ENCODE measurements around the gene PRDM4. TPM values are rescaled to one million over a fixed set of nuclear protein-coding genes. Genes with fewer than 3 reads are reported as not detected.

PRDM4 gene
- 10 to 100 TPM; 24.1 to 24.9 TPM for total RNA-seq

GRCh38 chr12:107760809-107761501 is at the start of gene PRDM4:
TSS of gene PRDM4 (minus strand) at chr12:107761137. CDS start at chr12:107760515, 622 bp downstream.
- ChIA-PET POLR2A (interaction anchor here (0.5 to 1.0 kb wide), 2 partner anchors 76 to 109 kb away, joined by 3 read pairs; no protein-coding TSS in a partner anchor), CTCF (interaction anchor here (1.0 kb wide), 1 partner anchor 126 kb away, joined by 5 read pairs; no protein-coding TSS in a partner anchor)
- peaks cover 2% of the 10 kb centered on the region for H3K27me3 Mint-ChIP-seq (ENCODE audit: low read depth)
- ATAC-seq (peak; percentile 97), DNase-seq (peak; percentile 90)
- peaks cover 32% of the 10 kb centered on the region for H3K4me1 Mint-ChIP-seq (ENCODE audit: low read depth)
- H3K9me3 Mint-ChIP-seq (ENCODE audit: insufficient read depth) = no peaks in the 10 kb centered on the region
- H3K36me3 Mint-ChIP-seq (ENCODE audit: low read depth) = peaks cover 15% of the 10 kb centered on the region
- peak within 1 kb of the TSS; percentile 86 for H3K27ac Mint-ChIP-seq
- peak within 1 kb of the TSS; percentile 87 for H3K4me3 Mint-ChIP-seq

GRCh38 chr12:107807471-107808150 is 46.7 kb upstream of the PRDM4 start:
- ChIA-PET POLR2A (no interaction called here), CTCF (no interaction called here)
- H3K4me1 Mint-ChIP-seq (ENCODE audit: low read depth) = no peaks in the 10 kb centered on the region
- H3K36me3 Mint-ChIP-seq (ENCODE audit: low read depth) = no peaks in the 10 kb centered on the region
- no peak overlapping the region for H3K4me3 Mint-ChIP-seq
- ATAC-seq = no peak
- H3K9me3 Mint-ChIP-seq (ENCODE audit: insufficient read depth) = no peaks in the 10 kb centered on the region
- no peak for DNase-seq
- H3K27me3 Mint-ChIP-seq (ENCODE audit: low read depth) = no peaks in the 10 kb centered on the region
- no peak overlapping the region for H3K27ac Mint-ChIP-seq

GRCh38 chr12:107805488-107806180 is 44.7 kb upstream of the PRDM4 start:
- POLR2A ChIA-PET = interaction anchor here (0.7 kb wide), 1 partner anchor 271 kb away, joined by 3 read pairs; no protein-coding TSS in a partner anchor
- H3K9me3 Mint-ChIP-seq (ENCODE audit: insufficient read depth) = no peaks in the 10 kb centered on the region
- peaks cover 6% of the 10 kb centered on the region for H3K27me3 Mint-ChIP-seq (ENCODE audit: low read depth)
- no peak overlapping the region for H3K27ac Mint-ChIP-seq
- H3K4me3 Mint-ChIP-seq = no peak overlapping the region
- no peaks in the 10 kb centered on the region for H3K4me1 Mint-ChIP-seq (ENCODE audit: low read depth)
- no peaks in the 10 kb centered on the region for H3K36me3 Mint-ChIP-seq (ENCODE audit: low read depth)
- DNase-seq (no peak), ATAC-seq (no peak)
- CTCF ChIA-PET = no interaction called here

- no peaks in the 10 kb centered on the region for H3K9me3 Mint-ChIP-seq (ENCODE audit: insufficient read depth)
- DNase-seq = no peak
- no peaks in the 10 kb centered on the region for H3K36me3 Mint-ChIP-seq (ENCODE audit: low read depth)
- no peak overlapping the region for H3K4me3 Mint-ChIP-seq
- H3K27ac Mint-ChIP-seq = no peak overlapping the region
- ATAC-seq = no peak
- H3K27me3 Mint-ChIP-seq (ENCODE audit: low read depth) = peaks cover 12% of the 10 kb centered on the region
- no peaks in the 10 kb centered on the region for H3K4me1 Mint-ChIP-seq (ENCODE audit: low read depth)
- CTCF ChIA-PET = no interaction called here
- POLR2A ChIA-PET = no interaction called here
Observed at GRCh38 chr12:107803092-107803491, 42.2 kb upstream of the PRDM4 start.

- H3K9me3 Mint-ChIP-seq (ENCODE audit: insufficient read depth) = no peaks in the 10 kb centered on the region
- no peak for ATAC-seq
- no peak for DNase-seq
- H3K4me3 Mint-ChIP-seq = no peak overlapping the region
- ChIA-PET POLR2A (no interaction called here), CTCF (no interaction called here)
- no peak overlapping the region for H3K27ac Mint-ChIP-seq
- peaks cover 16% of the 10 kb centered on the region for H3K27me3 Mint-ChIP-seq (ENCODE audit: low read depth)
- no peaks in the 10 kb centered on the region for H3K36me3 Mint-ChIP-seq (ENCODE audit: low read depth)
- no peaks in the 10 kb centered on the region for H3K4me1 Mint-ChIP-seq (ENCODE audit: low read depth)
Observed at GRCh38 chr12:107801150-107801549, 40.2 kb upstream of the PRDM4 start.

- no peak for ATAC-seq
- no peak for DNase-seq
- Mint-ChIP-seq H3K4me1 (ENCODE audit: low read depth) (no peaks in the 10 kb centered on the region), H3K4me3 (no peak overlapping the region), H3K27ac (no peak overlapping the region), H3K9me3 (ENCODE audit: insufficient read depth) (no peaks in the 10 kb centered on the region), H3K36me3 (ENCODE audit: low read depth) (no peaks in the 10 kb centered on the region), H3K27me3 (ENCODE audit: low read depth) (peaks cover 29% of the 10 kb centered on the region)
- CTCF ChIA-PET = no interaction called here
- POLR2A ChIA-PET = no interaction called here
Observed at GRCh38 chr12:107798580-107798979, 37.6 kb upstream of the PRDM4 start.

- no peak overlapping the region for H3K4me3 Mint-ChIP-seq
- no peaks in the 10 kb centered on the region for H3K4me1 Mint-ChIP-seq (ENCODE audit: low read depth)
- DNase-seq (no peak), ATAC-seq (no peak)
- H3K27ac Mint-ChIP-seq = no peak overlapping the region
- H3K36me3 Mint-ChIP-seq (ENCODE audit: low read depth) = no peaks in the 10 kb centered on the region
- CTCF ChIA-PET = no interaction called here
- peaks cover 9% of the 10 kb centered on the region for H3K9me3 Mint-ChIP-seq (ENCODE audit: insufficient read depth)
- peaks cover 23% of the 10 kb centered on the region for H3K27me3 Mint-ChIP-seq (ENCODE audit: low read depth)
- POLR2A ChIA-PET = no interaction called here
Observed at GRCh38 chr12:107794451-107794850, 33.5 kb upstream of the PRDM4 start.

GRCh38 chr12:107791465-107792089 is 30.6 kb upstream of the PRDM4 start:
- Mint-ChIP-seq H3K36me3 (ENCODE audit: low read depth) (no peaks in the 10 kb centered on the region), H3K4me3 (no peak overlapping the region), H3K4me1 (ENCODE audit: low read depth) (no peaks in the 10 kb centered on the region), H3K27me3 (ENCODE audit: low read depth) (peaks cover 13% of the 10 kb centered on the region), H3K27ac (no peak overlapping the region), H3K9me3 (ENCODE audit: insufficient read depth) (peaks cover 9% of the 10 kb centered on the region)
- ChIA-PET CTCF (no interaction called here), POLR2A (no interaction called here)
- ATAC-seq (no peak), DNase-seq (no peak)

- Mint-ChIP-seq H3K27ac (no peak overlapping the region), H3K4me3 (no peak overlapping the region), H3K4me1 (ENCODE audit: low read depth) (peaks cover 5% of the 10 kb centered on the region), H3K9me3 (ENCODE audit: insufficient read depth) (peaks cover 9% of the 10 kb centered on the region), H3K27me3 (ENCODE audit: low read depth) (peaks cover 1% of the 10 kb centered on the region), H3K36me3 (ENCODE audit: low read depth) (no peaks in the 10 kb centered on the region)
- POLR2A ChIA-PET = no interaction called here
- ATAC-seq (no peak), DNase-seq (no peak)
- CTCF ChIA-PET = no interaction called here
Observed at GRCh38 chr12:107788690-107789458, 27.9 kb upstream of the PRDM4 start.

GRCh38 chr12:107788281-107788680 is 27.3 kb upstream of the PRDM4 start:
- Mint-ChIP-seq H3K9me3 (ENCODE audit: insufficient read depth) (peaks cover 9% of the 10 kb centered on the region), H3K27me3 (ENCODE audit: low read depth) (no peaks in the 10 kb centered on the region), H3K36me3 (ENCODE audit: low read depth) (no peaks in the 10 kb centered on the region), H3K27ac (no peak overlapping the region), H3K4me3 (no peak overlapping the region), H3K4me1 (ENCODE audit: low read depth) (peaks cover 11% of the 10 kb centered on the region)
- DNase-seq (no peak), ATAC-seq (no peak)
- ChIA-PET CTCF (no interaction called here), POLR2A (no interaction called here)
